WTC11 (cell line): ENCODE results near the gene CDH1.

Experiments used
- CTCF ChIP-seq: fragments of 200-600 bp; IDR thresholded peaks from 2 replicates; pipeline ENCODE4 v1.8.0; 2022; ENCODE audit warnings: antibody characterized with exemption
- PRRX2 ChIP-seq: fragments of 250-450 bp; sonication (Bioruptor Pico); IDR thresholded peaks from 2 replicates; pipeline ENCODE4 v1.8.0; 2021; ENCODE audit warnings: mild to moderate bottlenecking
- ZBTB21 ChIP-seq: sonication (generic); formaldehyde crosslinking; IDR thresholded peaks from 2 replicates; pipeline ENCODE4 v1.8.1; 2023; ENCODE audit warnings: mild to moderate bottlenecking, missing genetic modification reagents, borderline replicate concordance
- ZNF263 ChIP-seq: sonication (generic); formaldehyde crosslinking; IDR thresholded peaks from 2 replicates; pipeline ENCODE4 v1.8.1; 2022; ENCODE audit warnings: low read depth, mild to moderate bottlenecking, moderate library complexity, missing genetic modification reagents
- TF ChIP-seq, protein P1 (sequence below): sonication (generic); formaldehyde crosslinking; IDR thresholded peaks from 2 replicates; pipeline ENCODE4 v1.8.0; 2022; ENCODE audit warnings: mild to moderate bottlenecking, missing genetic modification reagents

- TF ChIP-seq CTCF (no peak), ZBTB21 (CRISPR knock-in tag) (no peak), ZNF263 (CRISPR knock-in tag) (no peak), PRRX2 (CRISPR knock-in tag) (no peak)
- TF ChIP-seq, protein P1, sequence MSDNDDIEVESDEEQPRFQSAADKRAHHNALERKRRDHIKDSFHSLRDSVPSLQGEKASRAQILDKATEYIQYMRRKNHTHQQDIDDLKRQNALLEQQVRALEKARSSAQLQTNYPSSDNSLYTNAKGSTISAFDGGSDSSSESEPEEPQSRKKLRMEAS (CRISPR knock-in tag): no peak
Observed at GRCh38 chr16:68751160-68751559, 14.1 kb downstream of the CDH1 start.
